Tibial nerve (tissue), 4 donors: ENCODE measurements around the gene TGM3. TPM values are rescaled to one million over a fixed set of nuclear protein-coding genes. Genes with fewer than 3 reads are reported as not detected.

Experiments
- DNase-seq, 2 donors: peaks; one replicate each; pipeline ENCODE4 v3.0.0-alpha.2; 2019; ENCODE audit warnings: low spot score in 2 of 2
- H3K27ac ChIP-seq, 4 donors: fragments of 200-600 bp; sonication (generic) in 3 of 4; one replicate each; pipeline ENCODE4 v1.5.1; 2017 to 2019; ENCODE audit warnings: mild to moderate bottlenecking in 1 of 4
- H3K27me3 ChIP-seq, 2 donors: fragments of 200-600 bp; sonication (generic) in 1 of 2; one replicate each; pipeline versions ENCODE4 v1.5.1 to v1.6.0; 2017 to 2019
- H3K36me3 ChIP-seq, 3 donors: fragments of 200-600 bp; sonication (generic); one replicate each; pipeline ENCODE4 v1.5.1; 2018 to 2019
- H3K4me1 ChIP-seq, 4 donors: fragments of 200-600 bp; sonication (generic) in 3 of 4; one replicate each; pipeline ENCODE4 v1.5.1; 2017 to 2019
- H3K4me3 ChIP-seq, 4 donors: fragments of 200-600 bp; sonication (generic) in 3 of 4; one replicate each; pipeline ENCODE4 v1.5.1; 2017 to 2019; ENCODE audit warnings: mild to moderate bottlenecking in 1 of 4, moderate library complexity in 1 of 4
- H3K9me3 ChIP-seq, 4 donors: fragments of 200-600 bp; sonication (generic) in 3 of 4; one replicate each; pipeline ENCODE4 v1.5.1; 2017 to 2019
- CTCF ChIP-seq, 5 experiments: fragments of 200-600 bp in 3 of 5; fragments of 450-650 bp in 2 of 5; sonication (generic) in 3 of 5; IDR thresholded peaks; one replicate each; pipeline ENCODE4 v1.5.1; 2016 to 2019; ENCODE audit warnings: antibody characterized with exemption in 5 of 5, mild to moderate bottlenecking in 3 of 5, moderate library complexity in 2 of 5
- EP300 ChIP-seq, 2 donors: sonication (generic); formaldehyde crosslinking; IDR thresholded peaks; one replicate each; pipeline ENCODE4 v1.6.1; 2017; ENCODE audit warnings: antibody characterized with exemption in 2 of 2, mild to moderate bottlenecking in 1 of 2
- POLR2A ChIP-seq, 2 donors: fragments of 450-650 bp; IDR thresholded peaks; one replicate each; pipeline ENCODE4 v1.6.1; 2017; ENCODE audit warnings: antibody characterized with exemption in 2 of 2, mild to moderate bottlenecking in 2 of 2, moderate library complexity in 2 of 2
- WGBS, 2 donors: methylation state at CpG; one replicate each; pipeline ENCODE4 v1.1.5; 2018; 5-methylcytosine and 5-hydroxymethylcytosine counted together
- total RNA-seq, 4 donors: library from RNA; depleted of rRNA; stranded (reverse); fragments of >200 nt; gene quantifications; one replicate each; pipeline ENCODE4 v1.1.0, GENCODE V29; 2016

The TGM3 gene
- total RNA-seq, 4 donors from 2014 or later = not detected

GRCh38 chr20:2289475-2289874 lies 6.3 kb upstream of the TGM3 start:
- H3K27ac ChIP-seq = no peak overlapping the region
- TF ChIP-seq CTCF (IDR thresholded peaks at IDR 0.05) (no peak), EP300 (IDR thresholded peaks at IDR 0.05) (no peak), POLR2A (IDR thresholded peaks at IDR 0.05) (no peak)
- H3K4me3 ChIP-seq = no peak overlapping the region
- no peaks in the 10 kb centered on the region for H3K9me3 ChIP-seq
- no peaks in the 10 kb centered on the region for H3K27me3 ChIP-seq
- no peaks in the 10 kb centered on the region for H3K36me3 ChIP-seq
- 34 to 40% methylated on average over 11 of the region's 11 CpGs for WGBS, 2 donors
- no peaks in the 10 kb centered on the region for H3K4me1 ChIP-seq
- DNase-seq = no peak

- TF ChIP-seq POLR2A (IDR thresholded peaks at IDR 0.05) (no peak), CTCF (IDR thresholded peaks at IDR 0.05) (no peak), EP300 (IDR thresholded peaks at IDR 0.05) (no peak)
- Histone ChIP-seq H3K9me3 (no peaks in the 10 kb centered on the region), H3K4me3 (no peak overlapping the region), H3K27ac (no peak overlapping the region), H3K4me1 (no peaks in the 10 kb centered on the region), H3K27me3 (no peaks in the 10 kb centered on the region), H3K36me3 (no peaks in the 10 kb centered on the region)
- 95 to 99% methylated on average over 5 of the region's 5 CpGs for WGBS, 2 donors
- no peak for DNase-seq
Measured at GRCh38 chr20:2290486-2290885, 5.3 kb upstream of the TGM3 start.

- Histone ChIP-seq H3K36me3 (no peaks in the 10 kb centered on the region), H3K9me3 (no peaks in the 10 kb centered on the region), H3K27me3 (no peaks in the 10 kb centered on the region), H3K4me1 (peaks cover 0 to 17% (median 0%) of the 10 kb centered on the region in 4 donors), H3K27ac (no peak overlapping the region), H3K4me3 (no peak overlapping the region)
- WGBS, 2 donors = 91% methylated on average over 8 of the region's 8 CpGs
- no peak for DNase-seq
- TF ChIP-seq CTCF (IDR thresholded peaks at IDR 0.05) (no peak), POLR2A (IDR thresholded peaks at IDR 0.05) (no peak), EP300 (IDR thresholded peaks at IDR 0.05) (no peak)
Measured at GRCh38 chr20:2292416-2293110, 3.2 kb upstream of the TGM3 start.

- H3K9me3 ChIP-seq = no peaks in the 10 kb centered on the region
- no peak overlapping the region for H3K4me3 ChIP-seq
- H3K36me3 ChIP-seq = no peaks in the 10 kb centered on the region
- DNase-seq = no peak
- 88 to 94% methylated on average over 11 of the region's 11 CpGs for WGBS, 2 donors
- no peaks in the 10 kb centered on the region for H3K27me3 ChIP-seq
- H3K27ac ChIP-seq = no peak overlapping the region
- peaks cover 0 to 17% (median 0%) of the 10 kb centered on the region in 4 donors for H3K4me1 ChIP-seq
- TF ChIP-seq CTCF (IDR thresholded peaks at IDR 0.05) = no peak
- TF ChIP-seq POLR2A (IDR thresholded peaks at IDR 0.05) = no peak
- no peak for TF ChIP-seq EP300 (IDR thresholded peaks at IDR 0.05)
Measured at GRCh38 chr20:2293486-2293885, 2.3 kb upstream of the TGM3 start.

- peaks cover 0 to 17% (median 0%) of the 10 kb centered on the region in 4 donors for H3K4me1 ChIP-seq
- WGBS, 2 donors = 59 to 69% methylated on average over 4 of the region's 4 CpGs
Measured at GRCh38 chr20:2293971-2294370, 1.8 kb upstream of the TGM3 start.

More at GRCh38 chr20:2293971-2294370, 1.8 kb upstream of the TGM3 start:
- no peaks in the 10 kb centered on the region for H3K36me3 ChIP-seq
- DNase-seq = no peak
- no peak for TF ChIP-seq CTCF (IDR thresholded peaks at IDR 0.05)
- TF ChIP-seq EP300 (IDR thresholded peaks at IDR 0.05) = no peak
- no peak for TF ChIP-seq POLR2A (IDR thresholded peaks at IDR 0.05)
- H3K4me3 ChIP-seq = no peak overlapping the region
- H3K9me3 ChIP-seq = no peaks in the 10 kb centered on the region
- H3K27ac ChIP-seq = no peak overlapping the region
- no peaks in the 10 kb centered on the region for H3K27me3 ChIP-seq
